ENCODE results near the gene DNAJC27. TPM values are rescaled to one million over a fixed set of nuclear protein-coding genes. Genes with fewer than 3 reads are reported as not detected.

The DNAJC27 gene
- polyA plus RNA-seq, 2 of the 4 experiments (the other 2 are of a cell fraction) = 2.6 to 7.8 TPM

DNA sequence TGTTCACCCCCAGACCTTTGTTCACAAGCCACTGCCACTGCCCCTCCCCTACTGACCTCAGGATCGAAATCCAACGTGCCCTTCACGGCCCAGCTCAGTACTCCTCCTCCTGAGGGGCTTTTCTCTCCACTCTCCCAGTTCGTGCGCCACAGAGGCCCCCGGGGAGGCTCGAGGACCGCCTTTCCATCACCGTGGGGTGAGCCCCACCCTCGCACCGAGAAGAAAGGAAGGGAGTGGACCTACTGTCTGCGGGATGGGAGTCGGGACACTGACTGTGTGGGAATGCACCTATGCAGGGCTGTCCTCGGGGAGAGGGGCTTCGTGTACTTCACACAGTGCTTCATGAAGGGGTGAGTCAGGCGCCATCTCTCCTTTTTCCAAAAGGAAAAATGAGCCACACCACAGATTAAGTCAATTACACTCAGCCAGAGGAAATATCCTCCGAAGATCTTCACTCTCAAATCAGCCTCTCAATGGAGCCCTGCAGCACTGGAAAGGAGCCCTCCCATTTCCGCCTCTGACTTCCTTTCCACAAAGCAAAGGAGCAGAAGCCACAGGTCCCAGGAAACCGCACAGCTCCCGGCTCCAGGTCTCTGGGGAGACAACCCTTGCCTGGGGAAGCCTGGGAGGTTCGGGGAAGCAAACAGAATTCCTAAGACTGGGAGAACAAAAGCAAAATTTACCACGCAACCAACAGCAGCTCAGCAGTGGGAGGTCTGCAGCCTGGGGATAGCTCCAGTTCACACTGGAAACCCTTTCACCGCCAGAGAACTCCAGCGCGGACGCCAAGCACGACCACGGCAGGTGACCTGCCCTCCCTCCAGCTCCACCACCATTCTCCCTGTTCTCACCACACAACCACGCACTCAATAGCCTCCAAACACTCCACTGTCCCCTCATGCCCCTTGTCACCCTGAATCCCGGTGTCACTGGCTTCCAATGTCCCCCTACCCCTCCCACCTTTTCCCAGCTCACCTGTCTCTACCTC lies 73.3 kb downstream of the DNAJC27 start:
- Histone ChIP-seq H3K4me1 (no peaks in the 10 kb centered on the region), H3K27ac (no peak overlapping the region)
- no peak for FAIRE-seq

More for the DNA sequence above, 73.3 kb downstream of the DNAJC27 start:
- no peak overlapping the region for H3K4me2 ChIP-seq
- ATAC-seq (no peak), DNase-seq (ENCODE audit: low read depth in 1 of 2, low spot score in 1 of 2) (no peak)
- ChIA-PET CTCF (interaction anchor here (1.1 kb wide), 1 partner anchor 10 kb away, joined by 3 read pairs; no protein-coding TSS in a partner anchor), POLR2A (no interaction called here)
- no peak overlapping the region for H3K4me3 ChIP-seq
- peaks cover 43% of the 10 kb centered on the region for H3K9me3 ChIP-seq
- TF ChIP-seq CTCF (IDR thresholded peaks at IDR 0.05) (no peak), ZC3H11A (IDR thresholded peaks at IDR 0.05) (no peak), HDAC2 (IDR thresholded peaks at IDR 0.05) (no peak), RARB (CRISPR knock-in tag; IDR thresholded peaks at IDR 0.05) (no peak), EHF (CRISPR knock-in tag; IDR thresholded peaks at IDR 0.05) (no peak), NR3C1 (IDR thresholded peaks at IDR 0.05) (no peak), MYC (IDR thresholded peaks at IDR 0.05; ENCODE audit: borderline replicate concordance, low read length) (no peak), HOXB13 (CRISPR knock-in tag; IDR thresholded peaks at IDR 0.05; ENCODE audit: low read depth) (no peak), BCL3 (IDR thresholded peaks at IDR 0.05) (no peak), BHLHE40 (IDR thresholded peaks at IDR 0.05; ENCODE audit: low read depth, low read length) (no peak), ESRRA (IDR thresholded peaks at IDR 0.05; ENCODE audit: borderline replicate concordance, low read length) (no peak), EHMT2 (IDR thresholded peaks at IDR 0.05; ENCODE audit: low read depth) (no peak), MAFK (IDR thresholded peaks at IDR 0.05; ENCODE audit: partially characterized antibody) (no peak), SMC3 (IDR thresholded peaks at IDR 0.05) (no peak), CBX8 (IDR thresholded peaks at IDR 0.05) (no peak), FOSL2 (IDR thresholded peaks at IDR 0.05) (no peak), FOSL2 (CRISPR knock-in tag; IDR thresholded peaks at IDR 0.05) (no peak), EP300 (IDR thresholded peaks at IDR 0.05) (no peak), PHF8 (IDR thresholded peaks at IDR 0.05; ENCODE audit: borderline replicate concordance, low read depth) (no peak)
- TF ChIP-seq, protein P1, sequence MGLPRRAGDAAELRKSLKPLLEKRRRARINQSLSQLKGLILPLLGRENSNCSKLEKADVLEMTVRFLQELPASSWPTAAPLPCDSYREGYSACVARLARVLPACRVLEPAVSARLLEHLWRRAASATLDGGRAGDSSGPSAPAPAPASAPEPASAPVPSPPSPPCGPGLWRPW (IDR thresholded peaks at IDR 0.05) = no peak
- TF ChIP-seq, protein P2, sequence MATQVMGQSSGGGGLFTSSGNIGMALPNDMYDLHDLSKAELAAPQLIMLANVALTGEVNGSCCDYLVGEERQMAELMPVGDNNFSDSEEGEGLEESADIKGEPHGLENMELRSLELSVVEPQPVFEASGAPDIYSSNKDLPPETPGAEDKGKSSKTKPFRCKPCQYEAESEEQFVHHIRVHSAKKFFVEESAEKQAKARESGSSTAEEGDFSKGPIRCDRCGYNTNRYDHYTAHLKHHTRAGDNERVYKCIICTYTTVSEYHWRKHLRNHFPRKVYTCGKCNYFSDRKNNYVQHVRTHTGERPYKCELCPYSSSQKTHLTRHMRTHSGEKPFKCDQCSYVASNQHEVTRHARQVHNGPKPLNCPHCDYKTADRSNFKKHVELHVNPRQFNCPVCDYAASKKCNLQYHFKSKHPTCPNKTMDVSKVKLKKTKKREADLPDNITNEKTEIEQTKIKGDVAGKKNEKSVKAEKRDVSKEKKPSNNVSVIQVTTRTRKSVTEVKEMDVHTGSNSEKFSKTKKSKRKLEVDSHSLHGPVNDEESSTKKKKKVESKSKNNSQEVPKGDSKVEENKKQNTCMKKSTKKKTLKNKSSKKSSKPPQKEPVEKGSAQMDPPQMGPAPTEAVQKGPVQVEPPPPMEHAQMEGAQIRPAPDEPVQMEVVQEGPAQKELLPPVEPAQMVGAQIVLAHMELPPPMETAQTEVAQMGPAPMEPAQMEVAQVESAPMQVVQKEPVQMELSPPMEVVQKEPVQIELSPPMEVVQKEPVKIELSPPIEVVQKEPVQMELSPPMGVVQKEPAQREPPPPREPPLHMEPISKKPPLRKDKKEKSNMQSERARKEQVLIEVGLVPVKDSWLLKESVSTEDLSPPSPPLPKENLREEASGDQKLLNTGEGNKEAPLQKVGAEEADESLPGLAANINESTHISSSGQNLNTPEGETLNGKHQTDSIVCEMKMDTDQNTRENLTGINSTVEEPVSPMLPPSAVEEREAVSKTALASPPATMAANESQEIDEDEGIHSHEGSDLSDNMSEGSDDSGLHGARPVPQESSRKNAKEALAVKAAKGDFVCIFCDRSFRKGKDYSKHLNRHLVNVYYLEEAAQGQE (IDR thresholded peaks at IDR 0.05) = no peak
- WGBS (ENCODE audit: missing lambda C conversion rate) = 93% methylated on average over 30 of the region's 30 CpGs

Measured in A549 (cell line).